Measurements from ENCODE around the gene ALX3. TPM values are rescaled to one million over a fixed set of nuclear protein-coding genes. Genes with fewer than 3 reads are reported as not detected.

Gene ALX3
- polyA plus RNA-seq, 1 experiment: not detected

- ChIA-PET POLR2A (no interaction called here), CTCF (interaction anchor here (2.0 to 3.6 kb wide), 2 partner anchors 11 to 29 kb away, joined by 6 to 19 read pairs; no protein-coding TSS in a partner anchor)
- no peak for DNase-seq (ENCODE audit: low read depth, low spot score)
- Histone ChIP-seq H3K4me3 (ENCODE audit: low read depth, low read length) (no peak overlapping the region), H3K9me3 (ENCODE audit: control insufficient read depth, insufficient read depth, low read length) (no peaks in the 10 kb centered on the region), H3K27ac (ENCODE audit: low read depth, low read length) (no peak overlapping the region), H3K27me3 (ENCODE audit: control insufficient read depth, insufficient read depth, low read length) (peaks cover 75% of the 10 kb centered on the region)
- TF ChIP-seq CTCF (IDR thresholded peaks at IDR 0.05; ENCODE audit: low read depth, low read length): no peak
Measured at GRCh38 chr1:110076789-110077500, 6.5 kb upstream of the ALX3 start.

DNA sequence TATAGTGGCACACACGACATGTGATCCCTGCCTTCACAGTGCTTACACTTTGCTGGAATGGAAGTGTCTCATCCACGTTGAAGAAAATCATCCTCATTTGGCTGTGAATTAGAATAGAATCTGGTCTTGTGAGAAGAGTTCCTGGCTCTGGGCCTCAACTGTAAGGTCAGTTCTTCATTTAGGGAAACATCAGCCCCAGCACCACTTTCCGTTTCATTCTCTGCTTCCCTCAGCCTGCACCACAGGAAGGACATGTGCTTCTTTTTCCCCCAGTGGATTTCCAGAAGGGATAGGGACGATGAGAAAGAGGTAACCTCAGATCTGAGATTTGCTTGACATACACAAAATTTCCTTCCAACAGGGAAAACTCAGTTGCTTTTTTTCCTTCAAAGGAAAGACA is 3.7 kb upstream of the ALX3 start:
- peaks cover 82% of the 10 kb centered on the region for H3K27me3 ChIP-seq (ENCODE audit: control insufficient read depth, insufficient read depth, low read length)
- H3K4me3 ChIP-seq (ENCODE audit: low read depth, low read length): no peak overlapping the region
- no peak for TF ChIP-seq CTCF (IDR thresholded peaks at IDR 0.05; ENCODE audit: low read depth, low read length)
- ChIA-PET CTCF (interaction anchor here (1.3 kb wide), 1 partner anchor 14 kb away, joined by 12 read pairs; no protein-coding TSS in a partner anchor), POLR2A (no interaction called here)
- no peak overlapping the region for H3K27ac ChIP-seq (ENCODE audit: low read depth, low read length)
- peaks cover 10% of the 10 kb centered on the region; the same call in 1 of the 2 replicates for H3K9me3 ChIP-seq (ENCODE audit: control insufficient read depth, insufficient read depth, low read length)
- DNase-seq (ENCODE audit: low read depth, low spot score): no peak

DNA sequence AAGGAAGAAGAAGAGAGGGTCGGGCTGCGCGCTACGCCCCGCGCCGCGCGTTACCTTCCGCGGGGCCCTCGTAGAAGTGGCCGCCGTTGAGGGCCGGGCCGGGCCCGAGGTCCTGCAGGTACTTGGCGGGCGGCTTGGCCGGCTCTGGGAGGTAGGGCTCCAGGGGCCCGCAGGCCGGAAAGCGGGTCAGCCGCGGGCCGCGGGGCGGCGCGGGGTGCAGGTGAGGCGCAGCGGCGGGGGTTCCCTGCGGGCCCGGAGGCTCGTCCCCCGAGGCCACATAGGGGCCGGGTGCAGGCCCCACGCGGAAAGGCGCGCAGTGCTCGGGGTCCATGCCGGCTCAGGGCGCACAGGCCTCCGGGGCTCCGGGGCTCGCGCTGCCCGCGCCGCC is 196 bp downstream of the ALX3 start:
- TF ChIP-seq CTCF (IDR thresholded peaks at IDR 0.05; ENCODE audit: low read depth, low read length): no peak
- DNase-seq (ENCODE audit: low read depth, low spot score): no peak
- ChIA-PET POLR2A (no interaction called here), CTCF (interaction anchor here (1.6 to 1.8 kb wide), 2 partner anchors 10 to 18 kb away, joined by 7 to 9 read pairs; no protein-coding TSS in a partner anchor)
- peaks cover 24% of the 10 kb centered on the region for H3K9me3 ChIP-seq (ENCODE audit: control insufficient read depth, insufficient read depth, low read length)
- H3K4me3 ChIP-seq (ENCODE audit: low read depth, low read length): no peak overlapping the region
- H3K27ac ChIP-seq (ENCODE audit: low read depth, low read length): no peak overlapping the region
- H3K27me3 ChIP-seq (ENCODE audit: control insufficient read depth, insufficient read depth, low read length): peaks cover 85% of the 10 kb centered on the region

DNA sequence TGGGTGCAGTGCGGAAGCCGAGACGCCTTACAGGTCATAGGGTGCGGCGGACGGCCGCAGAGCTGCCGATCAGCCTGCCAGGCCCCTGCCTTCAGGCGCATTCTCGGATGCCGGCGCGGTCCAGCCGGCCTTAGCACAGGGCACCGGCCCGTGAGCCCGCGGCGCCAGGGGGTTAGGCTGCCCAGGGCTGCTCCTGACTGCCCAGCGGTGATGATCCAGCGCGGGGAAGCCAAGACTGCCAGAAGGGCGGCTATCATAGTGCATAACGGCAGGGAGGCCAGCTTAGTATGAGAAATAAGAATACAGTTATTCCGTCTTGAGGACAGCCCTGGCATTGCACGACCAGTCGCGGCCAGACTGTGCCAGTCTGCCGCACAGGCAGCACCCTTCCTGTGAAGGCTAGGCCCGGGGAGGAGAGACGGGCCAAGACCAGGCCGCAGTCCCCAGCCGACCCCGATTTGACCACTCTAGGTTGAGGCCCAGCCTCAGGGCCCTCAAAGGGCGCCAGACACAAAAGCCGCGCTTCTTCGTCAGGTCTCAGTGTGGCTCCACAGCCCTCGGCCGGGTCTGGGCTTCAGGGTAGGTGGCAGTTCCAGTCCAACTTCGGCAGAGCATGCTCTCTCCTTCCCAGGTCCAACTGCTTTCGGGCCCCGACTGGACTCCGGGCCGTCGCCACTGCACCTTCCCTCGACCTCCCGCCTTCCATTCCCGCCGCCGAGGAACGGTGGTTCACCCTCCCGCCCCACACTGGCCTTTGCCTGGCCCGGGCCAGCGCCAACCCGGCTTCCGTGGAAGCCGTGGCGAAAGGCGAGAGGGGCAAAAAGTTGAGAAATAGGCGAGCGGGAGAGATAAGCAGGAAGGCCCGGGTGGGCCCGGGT is 829 bp downstream of the ALX3 start:
- H3K9me3 ChIP-seq (ENCODE audit: control insufficient read depth, insufficient read depth, low read length): peaks cover 24% of the 10 kb centered on the region
- TF ChIP-seq CTCF (IDR thresholded peaks at IDR 0.05; ENCODE audit: low read depth, low read length): no peak
- no peak overlapping the region for H3K4me3 ChIP-seq (ENCODE audit: low read depth, low read length)
- CTCF ChIA-PET: no interaction called here
- peaks cover 81% of the 10 kb centered on the region for H3K27me3 ChIP-seq (ENCODE audit: control insufficient read depth, insufficient read depth, low read length)
- POLR2A ChIA-PET: no interaction called here
- no peak overlapping the region for H3K27ac ChIP-seq (ENCODE audit: low read depth, low read length)
- no peak for DNase-seq (ENCODE audit: low read depth, low spot score)

Measured in AG04450 (cell line).